ENCODE results near the gene FMO4. TPM values are rescaled to one million over a fixed set of nuclear protein-coding genes. Genes with fewer than 3 reads are reported as not detected.
"Not testable (repeated sequence)": the region's sequence is repeated elsewhere in the genome, so short reads cannot be mapped to it uniquely, and the experiment has no call there.

FMO4 gene
- total RNA-seq, 1 donor from 2014 or later: 5.4 TPM

DNA sequence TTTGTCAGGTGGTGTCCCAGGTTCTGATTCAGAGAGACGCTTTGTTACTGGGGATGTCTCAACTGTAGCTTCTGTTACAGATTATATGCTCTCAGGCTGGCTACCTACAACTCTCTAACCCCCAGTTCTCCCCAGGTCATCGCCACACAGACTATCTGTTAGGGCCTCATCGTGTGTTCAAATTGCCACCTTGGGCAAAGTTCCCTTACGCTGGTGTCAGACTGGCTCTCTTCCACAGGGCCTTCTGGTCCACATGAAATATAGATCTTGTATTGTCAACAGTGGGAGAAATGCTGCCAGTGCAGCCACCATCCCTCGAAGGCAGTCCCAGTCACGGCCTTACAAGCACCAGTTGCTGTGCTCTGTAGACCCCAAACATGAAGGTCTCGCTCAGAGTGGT is 15.3 kb downstream of the FMO4 start:
- intact Hi-C loops (cut with micrococcal nuclease): no loop called here
- no peak overlapping the region for H3K27ac ChIP-seq (replicated peaks)
- DNase-seq: no peak
- no peaks in the 10 kb centered on the region for H3K4me1 ChIP-seq
- no peak overlapping the region for H3K4me3 ChIP-seq
- H3K36me3 ChIP-seq: peaks cover 3% of the 10 kb centered on the region
- TF ChIP-seq CTCF (IDR thresholded peaks at IDR 0.05; ENCODE audit: borderline replicate concordance): no peak
- no peaks in the 10 kb centered on the region for H3K27me3 ChIP-seq (ENCODE audit: low read depth)
- no peaks in the 10 kb centered on the region for H3K9me3 ChIP-seq (replicated peaks)

DNA sequence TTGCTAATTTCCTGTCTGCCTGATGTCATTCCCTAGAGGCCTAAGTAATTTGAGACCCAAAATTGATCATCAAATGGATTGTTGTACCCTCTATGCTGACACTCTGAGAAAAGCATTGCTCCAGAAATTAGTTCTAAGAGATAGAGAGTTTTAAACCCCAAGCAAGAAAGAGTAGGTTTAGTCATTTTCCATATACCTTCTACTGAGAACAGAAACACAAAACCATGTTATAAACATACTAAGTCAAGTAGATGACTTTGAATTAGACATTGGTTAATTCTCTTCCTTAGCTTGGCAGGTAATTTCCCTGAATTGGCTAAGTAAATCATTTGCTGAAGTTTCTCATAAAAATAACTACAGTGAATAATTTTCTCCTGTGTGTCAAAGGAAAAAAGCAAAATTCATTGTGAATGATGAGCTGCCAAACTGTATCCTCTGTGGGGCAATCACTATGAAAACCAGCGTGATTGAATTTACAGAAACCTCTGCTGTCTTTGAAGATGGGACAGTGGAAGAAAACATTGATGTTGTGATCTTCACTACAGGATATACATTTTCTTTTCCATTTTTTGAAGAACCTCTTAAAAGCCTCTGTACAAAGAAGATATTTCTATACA is 20.1 kb downstream of the FMO4 start:
- intact Hi-C loops (cut with micrococcal nuclease): no loop called here
- H3K27me3 ChIP-seq (ENCODE audit: low read depth): no peaks in the 10 kb centered on the region
- H3K4me3 ChIP-seq: no peak overlapping the region
- H3K36me3 ChIP-seq: no peaks in the 10 kb centered on the region
- no peak overlapping the region for H3K27ac ChIP-seq (replicated peaks)
- no peaks in the 10 kb centered on the region for H3K4me1 ChIP-seq
- TF ChIP-seq CTCF (IDR thresholded peaks at IDR 0.05; ENCODE audit: borderline replicate concordance): no peak
- no peak for DNase-seq
- no peaks in the 10 kb centered on the region for H3K9me3 ChIP-seq (replicated peaks)

DNA sequence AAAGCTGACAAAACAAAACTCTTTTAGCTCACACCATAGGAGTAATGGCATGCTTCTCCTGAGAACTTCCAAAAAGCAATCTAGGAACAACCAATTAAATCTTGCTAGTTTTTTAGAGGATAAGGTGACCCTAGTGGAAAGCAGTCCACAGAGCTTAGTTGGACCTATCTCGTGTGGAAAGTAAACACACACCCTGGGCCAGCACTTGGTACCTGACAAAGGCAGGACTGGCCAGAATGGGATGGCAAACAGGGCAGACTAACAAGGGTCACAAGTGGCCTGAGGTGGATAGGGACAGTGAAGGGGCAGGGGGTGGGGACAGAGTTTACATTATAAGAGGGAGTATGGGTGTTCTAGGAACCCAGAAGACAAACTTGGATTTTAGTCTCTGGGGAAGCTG is 22.0 kb downstream of the FMO4 start:
- Histone ChIP-seq H3K27me3 (ENCODE audit: low read depth) (no peaks in the 10 kb centered on the region), H3K27ac (replicated peaks) (no peak overlapping the region), H3K36me3 (no peaks in the 10 kb centered on the region), H3K4me1 (no peaks in the 10 kb centered on the region), H3K4me3 (no peak overlapping the region), H3K9me3 (replicated peaks) (no peaks in the 10 kb centered on the region)
- TF ChIP-seq CTCF (IDR thresholded peaks at IDR 0.05; ENCODE audit: borderline replicate concordance): no peak
- no peak for DNase-seq
- intact Hi-C loops (cut with micrococcal nuclease): no loop called here

GRCh38 chr1:171339345-171339744 is 25.4 kb downstream of the FMO4 start:
- intact Hi-C loops (cut with micrococcal nuclease); H3K9me3 ChIP-seq (replicated peaks); H3K4me1 ChIP-seq; H3K27ac ChIP-seq (replicated peaks); H3K36me3 ChIP-seq; DNase-seq; H3K4me3 ChIP-seq; H3K27me3 ChIP-seq (ENCODE audit: low read depth): not testable (repeated sequence)

DNA sequence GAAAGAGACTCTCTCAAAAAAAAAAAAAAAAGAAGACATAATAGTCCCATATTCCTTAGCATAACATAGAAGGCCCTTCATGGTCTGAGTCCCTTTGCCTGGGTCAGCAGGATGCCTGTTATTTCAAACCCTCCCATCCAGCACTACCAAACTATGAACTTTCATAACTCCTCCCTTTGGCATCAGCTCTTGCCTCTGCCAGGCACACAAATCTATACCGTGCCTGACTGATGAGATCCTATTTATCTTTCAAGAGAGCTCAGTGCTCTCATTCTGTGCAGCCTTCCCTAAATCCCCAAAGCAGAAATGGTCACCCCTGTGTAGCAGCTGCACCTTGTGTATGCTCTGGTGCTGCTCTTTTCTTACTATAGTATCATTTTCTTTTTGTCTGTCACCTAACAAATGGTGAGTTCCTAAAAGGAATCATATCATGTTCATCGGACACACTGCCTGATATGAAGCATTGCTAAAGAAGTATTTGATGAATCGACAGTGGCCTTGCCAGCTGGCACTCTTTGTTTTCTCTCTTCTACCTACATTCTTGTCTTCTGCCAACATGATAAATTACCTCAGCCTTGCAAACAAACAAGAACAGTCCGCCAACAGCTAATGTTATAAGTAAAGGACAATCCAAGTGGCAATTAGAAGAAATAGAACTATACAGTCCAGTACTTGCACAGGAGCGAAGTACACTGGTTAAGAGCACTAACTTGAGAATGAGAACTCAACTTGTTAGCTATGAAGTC is 29.9 kb downstream of the FMO4 start:
- no peak overlapping the region for H3K4me3 ChIP-seq
- H3K27me3 ChIP-seq (ENCODE audit: low read depth): no peaks in the 10 kb centered on the region
- TF ChIP-seq CTCF (IDR thresholded peaks at IDR 0.05; ENCODE audit: borderline replicate concordance): no peak
- H3K36me3 ChIP-seq: no peaks in the 10 kb centered on the region
- DNase-seq: no peak
- H3K4me1 ChIP-seq: peaks cover 10% of the 10 kb centered on the region
- no peak overlapping the region for H3K27ac ChIP-seq (replicated peaks)
- H3K9me3 ChIP-seq (replicated peaks): peaks cover 5% of the 10 kb centered on the region
- intact Hi-C loops (cut with micrococcal nuclease): no loop called here

- no peak for TF ChIP-seq CTCF (IDR thresholded peaks at IDR 0.05; ENCODE audit: borderline replicate concordance)
- Histone ChIP-seq H3K27ac (replicated peaks) (peak overlapping the region; percentile 18), H3K4me3 (no peak overlapping the region), H3K4me1 (peaks cover 10% of the 10 kb centered on the region), H3K36me3 (no peaks in the 10 kb centered on the region), H3K9me3 (replicated peaks) (peaks cover 5% of the 10 kb centered on the region), H3K27me3 (ENCODE audit: low read depth) (no peaks in the 10 kb centered on the region)
- intact Hi-C loops (cut with micrococcal nuclease): no loop called here
- no peak for DNase-seq
Observed at GRCh38 chr1:171344473-171344820, 30.5 kb downstream of the FMO4 start.

Measured in left ventricle myocardium inferior (tissue), 1 donor.